Immature natural killer cell (primary cell): ENCODE results near the gene POM121L12. TPM values are rescaled to one million over a fixed set of nuclear protein-coding genes. Genes with fewer than 3 reads are reported as not detected.

Experiments used
- DNase-seq, 3 donors: peaks; one replicate each; pipeline ENCODE4 v3.0.0; 2022; ENCODE audit warnings: mixed read lengths in 1 of 3
- H3K27ac Mint-ChIP-seq, 6 donors: one replicate each; pipeline ENCODE4 v1.8.0; 2020; ENCODE audit warnings: mixed read lengths in 6 of 6, mild to moderate bottlenecking in 5 of 6, inconsistent platforms in 4 of 6, moderate library complexity in 3 of 6
- H3K27me3 Mint-ChIP-seq, 3 donors: one replicate each; pipeline ENCODE4 v1.8.0; 2020 to 2021; ENCODE audit warnings: low read depth in 3 of 3, mild to moderate bottlenecking in 3 of 3, mixed read lengths in 3 of 3, moderate library complexity in 3 of 3, inconsistent platforms in 1 of 3
- H3K36me3 Mint-ChIP-seq, 3 donors: one replicate each; pipeline ENCODE4 v1.8.0; 2020; ENCODE audit warnings: mixed read lengths in 3 of 3, inconsistent platforms in 2 of 3, mild to moderate bottlenecking in 2 of 3
- H3K4me1 Mint-ChIP-seq, 2 donors: one replicate each; pipeline ENCODE4 v1.8.0; 2020; ENCODE audit warnings: inconsistent platforms in 2 of 2, mild to moderate bottlenecking in 2 of 2, mixed read lengths in 2 of 2, moderate library complexity in 1 of 2
- H3K4me3 Mint-ChIP-seq, 5 donors: one replicate each; pipeline ENCODE4 v1.8.0; 2020; ENCODE audit warnings: mild to moderate bottlenecking in 5 of 5, mixed read lengths in 5 of 5, inconsistent platforms in 3 of 5, moderate library complexity in 3 of 5
- H3K9me3 Mint-ChIP-seq, 6 donors: one replicate each; pipeline ENCODE4 v1.8.0; 2020; ENCODE audit warnings: mild to moderate bottlenecking in 6 of 6, mixed read lengths in 6 of 6, inconsistent platforms in 4 of 6, moderate library complexity in 3 of 6
- polyA plus RNA-seq, 3 donors: library from polyadenylated mRNA; unstranded; fragments of 300-500 nt; fragmentation: Illumina TruSeq; gene quantifications; one replicate each; pipeline ENCODE4 v1.2.3, GENCODE V29; 2021

POM121L12 gene
- not detected for polyA plus RNA-seq

GRCh38 chr7:53035499-53036412 lies at the start of gene POM121L12:
POM121L12 (plus strand) TSS chr7:53035633; CDS start chr7:53035672, 39 bp downstream.
- Mint-ChIP-seq H3K4me3 (no peak within 1 kb of the TSS), H3K4me1 (no peaks in the 10 kb centered on the region), H3K9me3 (peaks cover 11 to 57% (median 46%) of the 10 kb centered on the region in 6 donors), H3K36me3 (peaks cover 0 to 4% (median 3%) of the 10 kb centered on the region in 3 donors), H3K27me3 (peaks cover 0 to 3% (median 0%) of the 10 kb centered on the region in 3 donors), H3K27ac (no peak within 1 kb of the TSS)
- DNase-seq: no peak

- no peak for DNase-seq
Observed at GRCh38 chr7:52992001-52992400, 43.4 kb upstream of the POM121L12 start.

GRCh38 chr7:52992479-52993162 lies 42.8 kb upstream of the POM121L12 start:
- H3K9me3 Mint-ChIP-seq: peaks cover 28 to 68% (median 45%) of the 10 kb centered on the region in 6 donors
- no peak for DNase-seq
- peaks cover 0 to 4% (median 0%) of the 10 kb centered on the region in 3 donors for H3K36me3 Mint-ChIP-seq
- no peak overlapping the region for H3K4me3 Mint-ChIP-seq
- no peaks in the 10 kb centered on the region for H3K4me1 Mint-ChIP-seq
- H3K27me3 Mint-ChIP-seq: peaks cover 0 to 2% (median 0%) of the 10 kb centered on the region in 3 donors
- no peak overlapping the region for H3K27ac Mint-ChIP-seq

More at GRCh38 chr7:52992001-52992400, 43.4 kb upstream of the POM121L12 start:
- Mint-ChIP-seq H3K36me3 (peaks cover 0 to 5% (median 0%) of the 10 kb centered on the region in 3 donors), H3K27ac (no peak overlapping the region), H3K4me1 (no peaks in the 10 kb centered on the region), H3K9me3 (peaks cover 30 to 70% (median 47%) of the 10 kb centered on the region in 6 donors), H3K27me3 (peaks cover 0 to 2% (median 0%) of the 10 kb centered on the region in 3 donors), H3K4me3 (no peak overlapping the region)

- DNase-seq: no peak
- H3K9me3 Mint-ChIP-seq: peaks cover 24 to 64% (median 34%) of the 10 kb centered on the region in 6 donors
- H3K36me3 Mint-ChIP-seq: peaks cover 0 to 4% (median 0%) of the 10 kb centered on the region in 3 donors
- no peak overlapping the region for H3K27ac Mint-ChIP-seq
- no peak overlapping the region for H3K4me3 Mint-ChIP-seq
- H3K4me1 Mint-ChIP-seq: no peaks in the 10 kb centered on the region
- H3K27me3 Mint-ChIP-seq: no peaks in the 10 kb centered on the region
Observed at GRCh38 chr7:52995676-52996075, 39.8 kb upstream of the POM121L12 start.

- H3K36me3 Mint-ChIP-seq: no peaks in the 10 kb centered on the region
- H3K9me3 Mint-ChIP-seq: peaks cover 5 to 56% (median 31%) of the 10 kb centered on the region in 6 donors
- no peak overlapping the region for H3K27ac Mint-ChIP-seq
- no peak for DNase-seq
- no peaks in the 10 kb centered on the region for H3K4me1 Mint-ChIP-seq
- no peak overlapping the region for H3K4me3 Mint-ChIP-seq
- H3K27me3 Mint-ChIP-seq: no peaks in the 10 kb centered on the region
Observed at GRCh38 chr7:53001221-53001620, 34.2 kb upstream of the POM121L12 start.

- no peaks in the 10 kb centered on the region for H3K4me1 Mint-ChIP-seq
Observed at GRCh38 chr7:53002389-53002788, 33.0 kb upstream of the POM121L12 start.

GRCh38 chr7:53003653-53004445 lies 31.6 kb upstream of the POM121L12 start:
- Mint-ChIP-seq H3K27ac (no peak overlapping the region), H3K9me3 (peaks cover 11 to 59% (median 38%) of the 10 kb centered on the region in 6 donors), H3K4me1 (no peaks in the 10 kb centered on the region), H3K36me3 (no peaks in the 10 kb centered on the region), H3K27me3 (no peaks in the 10 kb centered on the region), H3K4me3 (no peak overlapping the region)
- DNase-seq: no peak

More at GRCh38 chr7:53002389-53002788, 33.0 kb upstream of the POM121L12 start:
- Mint-ChIP-seq H3K9me3 (peaks cover 11 to 60% (median 34%) of the 10 kb centered on the region in 6 donors), H3K27me3 (no peaks in the 10 kb centered on the region), H3K27ac (no peak overlapping the region), H3K4me3 (no peak overlapping the region), H3K36me3 (no peaks in the 10 kb centered on the region)
- no peak for DNase-seq

GRCh38 chr7:53013925-53014324 lies 21.5 kb upstream of the POM121L12 start:
- Mint-ChIP-seq H3K9me3 (peaks cover 13 to 83% (median 57%) of the 10 kb centered on the region in 6 donors), H3K4me1 (no peaks in the 10 kb centered on the region), H3K27me3 (no peaks in the 10 kb centered on the region), H3K27ac (no peak overlapping the region), H3K4me3 (no peak overlapping the region), H3K36me3 (peaks cover 0 to 4% (median 0%) of the 10 kb centered on the region in 3 donors)
- no peak for DNase-seq

- H3K36me3 Mint-ChIP-seq: peaks cover 0 to 4% (median 4%) of the 10 kb centered on the region in 3 donors
- peaks cover 13 to 69% (median 53%) of the 10 kb centered on the region in 6 donors for H3K9me3 Mint-ChIP-seq
- DNase-seq: no peak
- no peaks in the 10 kb centered on the region for H3K27me3 Mint-ChIP-seq
- H3K27ac Mint-ChIP-seq: no peak overlapping the region
- H3K4me3 Mint-ChIP-seq: no peak overlapping the region
- H3K4me1 Mint-ChIP-seq: no peaks in the 10 kb centered on the region
Observed at GRCh38 chr7:53015463-53015862, 20.0 kb upstream of the POM121L12 start.

GRCh38 chr7:53022893-53023292 lies 12.5 kb upstream of the POM121L12 start:
- Mint-ChIP-seq H3K9me3 (peaks cover 3 to 27% (median 18%) of the 10 kb centered on the region in 6 donors), H3K27ac (no peak overlapping the region), H3K4me1 (no peaks in the 10 kb centered on the region), H3K36me3 (peaks cover 0 to 4% (median 0%) of the 10 kb centered on the region in 3 donors), H3K27me3 (no peaks in the 10 kb centered on the region), H3K4me3 (no peak overlapping the region)
- no peak for DNase-seq

GRCh38 chr7:53048638-53049037 lies 13.2 kb downstream of the POM121L12 start:
- H3K27ac Mint-ChIP-seq: no peak overlapping the region
- no peaks in the 10 kb centered on the region for H3K4me1 Mint-ChIP-seq
- H3K36me3 Mint-ChIP-seq: no peaks in the 10 kb centered on the region
- peaks cover 7 to 44% (median 33%) of the 10 kb centered on the region in 6 donors for H3K9me3 Mint-ChIP-seq
- DNase-seq: no peak
- H3K27me3 Mint-ChIP-seq: no peaks in the 10 kb centered on the region
- no peak overlapping the region for H3K4me3 Mint-ChIP-seq

- H3K36me3 Mint-ChIP-seq: no peaks in the 10 kb centered on the region
- no peaks in the 10 kb centered on the region for H3K27me3 Mint-ChIP-seq
Observed at GRCh38 chr7:53050433-53050832, 15.0 kb downstream of the POM121L12 start.

GRCh38 chr7:53059591-53059990 lies 24.2 kb downstream of the POM121L12 start:
- H3K27ac Mint-ChIP-seq: no peak overlapping the region

More at GRCh38 chr7:53050433-53050832, 15.0 kb downstream of the POM121L12 start:
- no peak overlapping the region for H3K27ac Mint-ChIP-seq
- DNase-seq: no peak
- H3K4me3 Mint-ChIP-seq: no peak overlapping the region
- H3K9me3 Mint-ChIP-seq: peaks cover 7 to 47% (median 29%) of the 10 kb centered on the region in 6 donors
- H3K4me1 Mint-ChIP-seq: no peaks in the 10 kb centered on the region

More at GRCh38 chr7:53059591-53059990, 24.2 kb downstream of the POM121L12 start:
- H3K36me3 Mint-ChIP-seq: peaks cover 0 to 6% (median 2%) of the 10 kb centered on the region in 3 donors
- no peaks in the 10 kb centered on the region for H3K27me3 Mint-ChIP-seq
- no peak overlapping the region for H3K4me3 Mint-ChIP-seq
- DNase-seq: no peak
- peaks cover 15 to 65% (median 40%) of the 10 kb centered on the region in 6 donors for H3K9me3 Mint-ChIP-seq
- H3K4me1 Mint-ChIP-seq: no peaks in the 10 kb centered on the region
